HG03457 (cell line): ENCODE data around the gene FBXW7.

ENCODE experiments used
- ATAC-seq: cut with Tn5 transposase; IDR thresholded peaks from one replicate; pipeline ENCODE4 v1.9.1; 2021; ENCODE audit warnings: moderate number of reproducible peaks; ENCODE audit not compliant: unreplicated experiment

FBXW7 gene

GRCh38 chr4:152346526-152346925 lies 189.4 kb downstream of the FBXW7 start:
- ATAC-seq, result no peak

- ATAC-seq, result no peak
Observed at GRCh38 chr4:152344001-152344400, 191.9 kb downstream of the FBXW7 start.

- ATAC-seq, result no peak
Observed at GRCh38 chr4:152342293-152342692, 193.6 kb downstream of the FBXW7 start.

- no peak for ATAC-seq
Observed at GRCh38 chr4:152340818-152341217, 195.1 kb downstream of the FBXW7 start.

DNA sequence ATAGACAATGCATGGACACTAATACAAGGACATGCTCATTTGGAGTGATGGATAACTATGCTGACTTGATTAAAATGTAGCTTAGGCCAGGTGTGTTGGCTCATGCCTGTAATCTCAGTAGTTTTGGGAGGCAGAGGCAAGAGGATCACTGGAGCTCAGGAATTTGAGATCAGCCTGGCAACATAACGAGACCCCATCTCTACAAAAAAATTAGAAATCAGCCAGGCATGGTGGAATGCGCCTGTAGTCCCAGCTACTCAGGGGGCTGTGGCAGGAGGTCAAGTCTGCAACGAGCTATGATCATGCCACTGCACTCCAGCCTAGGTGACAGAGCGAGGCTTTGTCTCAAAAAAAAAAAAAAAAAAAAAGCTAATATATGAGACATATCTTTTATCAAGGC lies 196.3 kb downstream of the FBXW7 start:
- ATAC-seq, result no peak

DNA sequence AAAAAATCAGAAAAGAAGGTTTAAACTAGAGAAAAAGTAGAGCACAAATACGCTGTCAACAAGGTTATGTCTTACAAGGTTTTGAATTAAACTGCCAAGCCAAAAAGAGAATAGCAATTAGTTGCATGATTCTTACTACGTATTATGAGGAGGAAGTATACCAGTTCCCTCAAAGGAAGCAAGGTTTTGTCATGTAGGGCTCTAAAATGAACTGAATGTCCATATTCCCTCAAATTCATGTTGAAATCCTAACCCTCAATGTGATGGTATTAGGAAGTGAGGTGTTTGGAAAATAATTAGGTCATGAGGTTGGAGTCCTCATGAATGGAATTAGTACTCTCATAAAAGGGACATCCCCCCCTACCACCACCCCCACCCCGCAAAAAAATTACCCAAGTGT lies 201.0 kb downstream of the FBXW7 start:
- no peak for ATAC-seq

GRCh38 chr4:152331042-152331441 lies 204.8 kb downstream of the FBXW7 start:
- ATAC-seq, result no peak

DNA sequence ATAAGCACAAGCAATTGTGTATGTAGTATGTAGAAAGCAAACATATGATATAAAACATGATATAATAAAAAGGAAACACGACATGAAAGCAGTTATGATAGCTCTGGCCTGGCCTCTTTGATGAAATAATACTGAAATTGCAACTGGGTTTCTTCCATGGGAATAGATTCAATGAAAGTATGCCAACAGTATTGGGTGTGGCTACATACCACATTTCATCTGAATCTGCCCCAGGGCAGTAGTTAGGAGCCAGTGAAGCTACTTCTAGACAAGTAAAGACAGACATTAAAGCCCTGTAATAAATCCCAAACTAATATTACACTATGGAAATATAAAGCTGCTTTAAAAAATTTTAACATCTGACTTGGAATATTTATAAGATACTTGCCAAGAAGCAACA lies 207.3 kb downstream of the FBXW7 start:
- ATAC-seq, result no peak

GRCh38 chr4:152327606-152328453 lies 208.1 kb downstream of the FBXW7 start:
- no peak for ATAC-seq

- no peak for ATAC-seq
Observed at GRCh38 chr4:152325831-152326230, 210.1 kb downstream of the FBXW7 start.

DNA sequence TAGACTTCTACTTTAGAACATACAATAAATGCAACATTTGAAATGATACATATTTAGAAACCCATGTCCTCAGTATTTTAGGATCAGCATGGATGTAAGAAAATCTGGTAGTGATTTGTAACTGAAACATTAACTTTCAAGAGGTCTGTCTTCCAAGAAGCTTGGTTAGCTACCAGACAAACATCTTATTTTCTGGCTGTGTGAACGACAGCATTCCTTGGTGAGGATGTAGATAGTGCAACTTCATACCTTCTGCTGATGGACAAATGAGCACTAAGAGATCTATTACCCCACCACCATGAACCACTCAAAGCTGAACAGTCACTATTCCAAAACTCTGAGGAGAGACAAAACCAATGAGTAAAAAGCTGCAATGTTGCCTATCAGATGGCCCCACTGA lies 212.7 kb downstream of the FBXW7 start:
- ATAC-seq, result no peak

DNA sequence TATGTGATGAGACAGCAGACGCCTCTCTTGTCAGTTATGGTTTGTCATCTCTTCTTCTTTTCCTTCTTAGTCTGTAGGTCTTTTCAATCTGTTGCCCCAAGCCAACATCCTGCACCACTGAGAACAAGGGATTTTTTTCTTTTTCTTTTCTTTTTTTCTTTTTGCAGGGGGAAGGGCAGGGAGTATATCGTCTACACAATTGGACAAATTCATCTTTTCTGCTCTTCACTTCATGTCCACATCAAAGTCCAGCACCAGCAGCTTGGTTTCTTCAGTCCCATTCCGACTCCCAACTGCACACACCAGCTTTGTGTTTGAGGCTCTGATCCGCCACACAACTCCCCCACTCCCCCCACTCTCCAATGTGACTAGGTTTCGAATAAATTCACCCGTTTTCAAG lies 213.2 kb downstream of the FBXW7 start:
- ATAC-seq, result no peak

DNA sequence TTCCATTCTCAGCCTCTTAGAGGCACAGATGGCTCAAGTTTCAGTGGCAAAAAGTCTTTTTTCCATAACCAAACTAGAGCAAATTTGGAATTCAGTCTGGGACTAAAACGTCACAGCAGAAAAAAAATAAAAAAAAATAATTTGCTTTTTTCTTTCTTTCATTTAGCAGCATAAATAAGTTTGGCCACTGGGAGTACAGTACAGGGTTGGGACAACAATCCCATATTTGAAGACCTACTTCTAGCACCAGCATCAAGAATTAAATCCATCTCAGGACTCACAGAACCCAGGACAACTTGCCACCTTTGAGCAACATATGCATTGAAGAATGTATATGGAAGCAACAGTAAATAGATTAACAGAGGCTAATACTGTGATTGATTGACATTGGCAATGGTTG lies 214.0 kb downstream of the FBXW7 start:
- ATAC-seq, result no peak

GRCh38 chr4:152321398-152321797 lies 214.5 kb downstream of the FBXW7 start:
- no peak for ATAC-seq

GRCh38 chr4:152316969-152317368 lies 218.9 kb downstream of the FBXW7 start:
- no peak for ATAC-seq

- ATAC-seq, result no peak
Observed at GRCh38 chr4:152310257-152310656, 225.6 kb downstream of the FBXW7 start.

DNA sequence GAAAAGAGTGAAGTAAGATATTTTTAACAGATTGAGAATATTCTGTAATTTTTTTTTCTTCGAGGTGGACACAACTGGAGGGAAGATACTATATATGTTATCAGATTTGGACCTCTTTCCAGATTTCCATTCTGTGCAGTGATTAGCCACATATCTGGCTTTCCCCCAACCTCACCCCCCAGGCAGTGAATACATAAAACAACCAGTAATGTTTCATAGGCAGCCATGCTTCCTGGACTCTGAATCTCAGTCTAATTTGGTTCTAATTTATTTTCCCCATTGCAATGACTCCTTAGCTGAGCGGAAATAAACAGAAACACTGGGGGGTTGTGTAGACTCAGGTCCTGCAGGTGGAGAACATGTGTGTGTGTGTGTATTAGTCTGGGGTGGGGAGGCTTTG lies 226.5 kb downstream of the FBXW7 start:
- ATAC-seq, result no peak

GRCh38 chr4:152308951-152309350 lies 226.9 kb downstream of the FBXW7 start:
- ATAC-seq, result no peak

- ATAC-seq, result no peak
Observed at GRCh38 chr4:152307669-152308068, 228.2 kb downstream of the FBXW7 start.

- ATAC-seq, result no peak
Observed at GRCh38 chr4:152306541-152306940, 229.4 kb downstream of the FBXW7 start.

- peak; percentile 83 for ATAC-seq
Observed at GRCh38 chr4:152304220-152304619, 231.7 kb downstream of the FBXW7 start.

DNA sequence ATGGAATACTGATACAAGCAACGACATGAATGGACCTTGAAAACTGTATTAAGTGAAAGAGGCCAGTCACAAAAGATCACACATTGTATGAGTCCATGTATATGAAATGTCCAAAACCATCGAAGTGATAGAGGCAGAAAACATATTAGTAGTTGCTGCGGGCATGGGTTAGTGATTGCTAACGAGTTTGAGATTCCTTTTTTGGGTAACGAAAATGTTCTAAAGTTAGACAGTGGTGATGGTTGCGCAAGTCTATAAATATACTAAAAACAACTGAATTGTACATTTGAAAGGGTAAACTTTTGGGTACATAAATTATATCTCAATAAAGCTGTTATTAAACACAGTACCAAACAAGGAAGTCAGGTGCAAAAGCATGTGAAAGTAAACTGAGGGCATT lies 234.5 kb downstream of the FBXW7 start:
- no peak for ATAC-seq

GRCh38 chr4:152299553-152299952 lies 236.3 kb downstream of the FBXW7 start:
- no peak for ATAC-seq
